ENCODE results near the gene SPARCL1.

DNA sequence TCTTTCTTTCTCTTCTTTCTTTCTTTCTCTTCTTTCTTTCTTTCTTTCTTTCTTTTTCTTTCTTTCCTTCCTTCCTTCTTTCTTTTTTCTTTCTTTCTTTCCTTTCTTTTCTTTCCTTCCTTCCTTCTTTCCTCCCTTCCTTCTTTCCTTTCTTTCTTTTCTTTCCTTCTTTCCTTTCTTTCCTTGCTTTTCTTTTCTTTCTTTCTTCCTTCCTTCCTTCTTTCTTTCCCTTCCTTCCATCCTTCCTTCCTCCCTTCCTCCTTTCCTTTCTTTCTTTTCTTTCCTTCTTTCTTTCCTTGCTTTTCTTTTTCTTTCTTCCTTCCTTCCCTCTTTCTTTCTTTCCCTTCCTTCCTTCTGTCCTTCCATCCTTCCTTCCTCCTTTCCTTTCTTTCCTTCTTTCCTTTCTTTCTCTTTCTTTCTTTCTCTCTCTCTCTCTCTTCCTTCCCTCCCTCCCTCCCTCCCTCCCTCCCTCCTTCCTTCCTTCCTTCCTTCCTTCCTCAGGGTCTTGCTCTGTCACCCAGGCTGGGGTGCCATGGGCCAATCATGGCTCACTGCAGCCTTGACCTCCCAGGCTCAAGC lies 13.6 kb upstream of the SPARCL1 start:
- TF ChIP-seq, protein P1, sequence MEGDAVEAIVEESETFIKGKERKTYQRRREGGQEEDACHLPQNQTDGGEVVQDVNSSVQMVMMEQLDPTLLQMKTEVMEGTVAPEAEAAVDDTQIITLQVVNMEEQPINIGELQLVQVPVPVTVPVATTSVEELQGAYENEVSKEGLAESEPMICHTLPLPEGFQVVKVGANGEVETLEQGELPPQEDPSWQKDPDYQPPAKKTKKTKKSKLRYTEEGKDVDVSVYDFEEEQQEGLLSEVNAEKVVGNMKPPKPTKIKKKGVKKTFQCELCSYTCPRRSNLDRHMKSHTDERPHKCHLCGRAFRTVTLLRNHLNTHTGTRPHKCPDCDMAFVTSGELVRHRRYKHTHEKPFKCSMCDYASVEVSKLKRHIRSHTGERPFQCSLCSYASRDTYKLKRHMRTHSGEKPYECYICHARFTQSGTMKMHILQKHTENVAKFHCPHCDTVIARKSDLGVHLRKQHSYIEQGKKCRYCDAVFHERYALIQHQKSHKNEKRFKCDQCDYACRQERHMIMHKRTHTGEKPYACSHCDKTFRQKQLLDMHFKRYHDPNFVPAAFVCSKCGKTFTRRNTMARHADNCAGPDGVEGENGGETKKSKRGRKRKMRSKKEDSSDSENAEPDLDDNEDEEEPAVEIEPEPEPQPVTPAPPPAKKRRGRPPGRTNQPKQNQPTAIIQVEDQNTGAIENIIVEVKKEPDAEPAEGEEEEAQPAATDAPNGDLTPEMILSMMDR (conservative IDR thresholded peaks at IDR 0.05 in 1 of 2, IDR thresholded peaks at IDR 0.05 in 1 of 2; ENCODE audit: low read depth in 1 of 2, low read length in 2 of 2) = no peak
- TF ChIP-seq EZH2 (IDR thresholded peaks at IDR 0.05; ENCODE audit: low read length, missing control alignments) = no peak
